ENCODE results near the gene FAM170B. TPM values are rescaled to one million over a fixed set of nuclear protein-coding genes. Genes with fewer than 3 reads are reported as not detected.

FAM170B gene
- total RNA-seq, 4 donors from 2014 or later, result not detected

GRCh38 chr10:49172061-49172776 is 38.4 kb upstream of the FAM170B start:
- H3K4me1 ChIP-seq, result no peaks in the 10 kb centered on the region
- H3K4me3 ChIP-seq, result no peak overlapping the region
- TF ChIP-seq POLR2A (IDR thresholded peaks at IDR 0.05), result no peak
- TF ChIP-seq CTCF (IDR thresholded peaks at IDR 0.05), result no peak
- H3K27ac ChIP-seq, result no peak overlapping the region
- no peaks in the 10 kb centered on the region for H3K9me3 ChIP-seq
- no peaks in the 10 kb centered on the region for H3K27me3 ChIP-seq
- no peak for DNase-seq
- H3K36me3 ChIP-seq, result no peaks in the 10 kb centered on the region
- intact Hi-C loops (cut with DNase I; ENCODE audit: low total_unique reads), result no loop called here

- intact Hi-C loops (cut with DNase I; ENCODE audit: low total_unique reads), result no loop called here
These were observed 37.7 kb upstream of the FAM170B start for GRCh38 chr10:49171326-49172060.

GRCh38 chr10:49170632-49171325 is 37.0 kb upstream of the FAM170B start:
- TF ChIP-seq CTCF (IDR thresholded peaks at IDR 0.05) (no peak), POLR2A (IDR thresholded peaks at IDR 0.05) (no peak)
- H3K27me3 ChIP-seq, result no peaks in the 10 kb centered on the region
- no peaks in the 10 kb centered on the region for H3K9me3 ChIP-seq
- H3K4me3 ChIP-seq, result no peak overlapping the region
- H3K27ac ChIP-seq, result no peak overlapping the region
- no peaks in the 10 kb centered on the region for H3K4me1 ChIP-seq
- DNase-seq, result no peak
- intact Hi-C loops (cut with DNase I; ENCODE audit: low total_unique reads), result no loop called here
- no peaks in the 10 kb centered on the region for H3K36me3 ChIP-seq

More at GRCh38 chr10:49171326-49172060, 37.7 kb upstream of the FAM170B start:
- Histone ChIP-seq H3K27ac (no peak overlapping the region), H3K36me3 (no peaks in the 10 kb centered on the region), H3K9me3 (no peaks in the 10 kb centered on the region), H3K4me1 (no peaks in the 10 kb centered on the region), H3K4me3 (no peak overlapping the region), H3K27me3 (no peaks in the 10 kb centered on the region)
- no peak for DNase-seq
- TF ChIP-seq CTCF (IDR thresholded peaks at IDR 0.05) (no peak), POLR2A (IDR thresholded peaks at IDR 0.05) (no peak)

- Histone ChIP-seq H3K27ac (no peak overlapping the region), H3K27me3 (no peaks in the 10 kb centered on the region), H3K9me3 (no peaks in the 10 kb centered on the region), H3K4me1 (no peaks in the 10 kb centered on the region), H3K4me3 (no peak overlapping the region), H3K36me3 (no peaks in the 10 kb centered on the region)
- TF ChIP-seq CTCF (IDR thresholded peaks at IDR 0.05) (no peak), POLR2A (IDR thresholded peaks at IDR 0.05) (no peak)
- intact Hi-C loops (cut with DNase I; ENCODE audit: low total_unique reads), result loop anchor here (5.0 kb wide), 1 partner anchor 192 kb away; no protein-coding TSS in a partner anchor
- no peak for DNase-seq
These were observed 36.0 kb upstream of the FAM170B start for GRCh38 chr10:49169776-49170175.

Measured in uterus (tissue), 4 donors.